GM12878 (cell line): ENCODE data around the gene THBD. TPM values are rescaled to one million over a fixed set of nuclear protein-coding genes. Genes with fewer than 3 reads are reported as not detected.

ENCODE experiments used
- BACH1 ChIP-seq: fragments of 450-650 bp; IDR thresholded peaks from 2 replicates; pipeline ENCODE4 v1.6.1; 2017; ENCODE audit warnings: mild to moderate bottlenecking, borderline replicate concordance
- BCLAF1 ChIP-seq: fragments of 450-650 bp; IDR thresholded peaks from 2 replicates; pipeline ENCODE4 v1.6.1; 2017; ENCODE audit warnings: antibody characterized with exemption, mild to moderate bottlenecking, moderate library complexity
- CHD4 ChIP-seq: fragments of 200-600 bp; sonication (generic); IDR thresholded peaks from 2 replicates; pipeline ENCODE4 v1.6.1; 2016; ENCODE audit warnings: mild to moderate bottlenecking
- FOS ChIP-seq: IDR thresholded peaks from 3 replicates; pipeline ENCODE4 v1.6.1; 2011; ENCODE audit warnings: borderline replicate concordance; ENCODE audit not compliant: insufficient read length; ENCODE audit errors: extremely low read depth
- PAX5 ChIP-seq: IDR thresholded peaks from 2 replicates; pipeline ENCODE4 v1.6.1; 2011; ENCODE audit warnings: low read depth, low read length, borderline replicate concordance
- RUNX3 ChIP-seq: IDR thresholded peaks from 2 replicates; pipeline ENCODE4 v1.6.1; 2012; ENCODE audit warnings: low read length, inconsistent platforms
- SP1 ChIP-seq: IDR thresholded peaks from one replicate; pipeline ENCODE4 v1.6.1; 2011; ENCODE audit warnings: low read depth, low read length
- WRNIP1 ChIP-seq: IDR thresholded peaks from 2 replicates; pipeline ENCODE4 v1.6.1; 2011; ENCODE audit warnings: low read depth, low read length, improper control_type of control experiment, borderline replicate concordance
- polyA plus RNA-seq, 11 experiments: library from polyadenylated mRNA; depleted of rRNA in 4 of 11; unstranded in 6 of 11; stranded (reverse) in 5 of 11; fragments of >200 nt; fragmentation: Nextera tagmentation in 4 of 11; fragmentation: Illumina TruSeq in 1 of 11; extraction: Ambion mirVana in 4 of 11; extraction: Trizol in 1 of 11; gene quantifications; 1 replicate in 1 of 11; 2 replicates in 10 of 11; pipeline versions ENCODE4 v1.2.1 to v1.2.3, GENCODE V29; 2011 to 2016; ENCODE audit warnings: inconsistent platforms in 2 of 11, missing spikeins in 2 of 11, low read depth in 1 of 11
- total RNA-seq, 4 experiments: library from RNA; depleted of rRNA in 3 of 4; stranded (reverse); fragments of >200 nt in 3 of 4; fragmentation: Illumina TruSeq in 1 of 4; extraction: Trizol in 1 of 4; gene quantifications; 2 replicates each; pipeline versions ENCODE4 v1.2.1 to v1.2.3, GENCODE V29; 2013 to 2021
- TF ChIP-seq, protein P1 (sequence below): fragments of 450-650 bp; IDR thresholded peaks from 2 replicates; pipeline ENCODE4 v1.6.1; 2018; ENCODE audit warnings: borderline replicate concordance, mild to moderate bottlenecking; ENCODE audit not compliant: partially characterized antibody

The THBD gene
- total and polyA plus RNA-seq, 10 of the 15 experiments (the other 5 are each of a cell fraction or from before 2014, with no cell fraction given), result not detected

- TF ChIP-seq, protein P1, sequence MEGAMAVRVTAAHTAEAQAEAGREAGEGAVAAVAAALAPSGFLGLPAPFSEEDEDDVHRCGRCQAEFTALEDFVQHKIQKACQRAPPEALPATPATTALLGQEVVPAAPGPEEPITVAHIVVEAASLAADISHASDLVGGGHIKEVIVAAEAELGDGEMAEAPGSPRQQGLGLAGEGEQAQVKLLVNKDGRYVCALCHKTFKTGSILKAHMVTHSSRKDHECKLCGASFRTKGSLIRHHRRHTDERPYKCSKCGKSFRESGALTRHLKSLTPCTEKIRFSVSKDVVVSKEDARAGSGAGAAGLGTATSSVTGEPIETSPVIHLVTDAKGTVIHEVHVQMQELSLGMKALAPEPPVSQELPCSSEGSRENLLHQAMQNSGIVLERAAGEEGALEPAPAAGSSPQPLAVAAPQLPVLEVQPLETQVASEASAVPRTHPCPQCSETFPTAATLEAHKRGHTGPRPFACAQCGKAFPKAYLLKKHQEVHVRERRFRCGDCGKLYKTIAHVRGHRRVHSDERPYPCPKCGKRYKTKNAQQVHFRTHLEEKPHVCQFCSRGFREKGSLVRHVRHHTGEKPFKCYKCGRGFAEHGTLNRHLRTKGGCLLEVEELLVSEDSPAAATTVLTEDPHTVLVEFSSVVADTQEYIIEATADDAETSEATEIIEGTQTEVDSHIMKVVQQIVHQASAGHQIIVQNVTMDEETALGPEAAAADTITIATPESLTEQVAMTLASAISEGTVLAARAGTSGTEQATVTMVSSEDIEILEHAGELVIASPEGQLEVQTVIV, result no peak
- TF ChIP-seq FOS (no peak), PAX5 (no peak), BCLAF1 (no peak), RUNX3 (no peak), SP1 (no peak), CHD4 (no peak), WRNIP1 (no peak), BACH1 (no peak)
Measured at GRCh38 chr20:23063168-23063567, 13.7 kb upstream of the THBD start (continued).
